Measurements from ENCODE around the gene TMEM163.

The TMEM163 gene

GRCh38 chr2:134443814-134444480, 274.9 kb downstream of the TMEM163 start:
- Histone ChIP-seq H3K4me3 (ENCODE audit: low read depth, low read length) (no peak overlapping the region), H3K9ac (ENCODE audit: low read length) (no peak overlapping the region), H3K9me3 (ENCODE audit: control insufficient read depth, insufficient read depth, low read depth, low read length) (no peaks in the 10 kb centered on the region), H3K4me1 (ENCODE audit: control insufficient read depth, insufficient read depth, low read length) (no peaks in the 10 kb centered on the region; the same call in 1 of the 2 replicates), H3K27ac (ENCODE audit: low read depth, low read length) (no peak overlapping the region), H3K27me3 (ENCODE audit: control insufficient read depth, insufficient read depth, low read length) (no peaks in the 10 kb centered on the region), H3K36me3 (ENCODE audit: control insufficient read depth, insufficient read depth, low read length) (peaks cover 11% of the 10 kb centered on the region)

GRCh38 chr2:134441153-134441863, 277.5 kb downstream of the TMEM163 start:
- H3K4me1 ChIP-seq (ENCODE audit: control insufficient read depth, insufficient read depth, low read length) = no peaks in the 10 kb centered on the region; the same call in 1 of the 2 replicates
- H3K36me3 ChIP-seq (ENCODE audit: control insufficient read depth, insufficient read depth, low read length) = peaks cover 9% of the 10 kb centered on the region; the same call in 1 of the 2 replicates
- H3K9ac ChIP-seq (ENCODE audit: low read length) = no peak overlapping the region
- H3K27ac ChIP-seq (ENCODE audit: low read depth, low read length) = no peak overlapping the region
- no peaks in the 10 kb centered on the region for H3K9me3 ChIP-seq (ENCODE audit: control insufficient read depth, insufficient read depth, low read depth, low read length)
- H3K27me3 ChIP-seq (ENCODE audit: control insufficient read depth, insufficient read depth, low read length) = no peaks in the 10 kb centered on the region
- no peak overlapping the region for H3K4me3 ChIP-seq (ENCODE audit: low read depth, low read length)

- no peaks in the 10 kb centered on the region for H3K9me3 ChIP-seq (ENCODE audit: control insufficient read depth, insufficient read depth, low read depth, low read length)
- H3K27me3 ChIP-seq (ENCODE audit: control insufficient read depth, insufficient read depth, low read length) = no peaks in the 10 kb centered on the region
- H3K9ac ChIP-seq (ENCODE audit: low read length) = no peak overlapping the region
- H3K36me3 ChIP-seq (ENCODE audit: control insufficient read depth, insufficient read depth, low read length) = peaks cover 11% of the 10 kb centered on the region; the same call in 1 of the 2 replicates
- no peaks in the 10 kb centered on the region for H3K4me1 ChIP-seq (ENCODE audit: control insufficient read depth, insufficient read depth, low read length)
- H3K27ac ChIP-seq (ENCODE audit: low read depth, low read length) = no peak overlapping the region
- H3K4me3 ChIP-seq (ENCODE audit: low read depth, low read length) = no peak overlapping the region
These were observed 278.4 kb downstream of the TMEM163 start for GRCh38 chr2:134440336-134440909.

- Histone ChIP-seq H3K4me1 (ENCODE audit: control insufficient read depth, insufficient read depth, low read length) (peaks cover 4% of the 10 kb centered on the region; the same call in 1 of the 2 replicates), H3K9ac (ENCODE audit: low read length) (no peak overlapping the region), H3K27me3 (ENCODE audit: control insufficient read depth, insufficient read depth, low read length) (no peaks in the 10 kb centered on the region), H3K36me3 (ENCODE audit: control insufficient read depth, insufficient read depth, low read length) (peaks cover 11% of the 10 kb centered on the region; the same call in 1 of the 2 replicates), H3K9me3 (ENCODE audit: control insufficient read depth, insufficient read depth, low read depth, low read length) (no peaks in the 10 kb centered on the region), H3K4me3 (ENCODE audit: low read depth, low read length) (no peak overlapping the region), H3K27ac (ENCODE audit: low read depth, low read length) (no peak overlapping the region)
These were observed 280.4 kb downstream of the TMEM163 start for GRCh38 chr2:134438371-134438770.

GRCh38 chr2:134436706-134437105, 282.1 kb downstream of the TMEM163 start:
- Histone ChIP-seq H3K27ac (ENCODE audit: low read depth, low read length) (no peak overlapping the region), H3K9me3 (ENCODE audit: control insufficient read depth, insufficient read depth, low read depth, low read length) (no peaks in the 10 kb centered on the region), H3K36me3 (ENCODE audit: control insufficient read depth, insufficient read depth, low read length) (peaks cover 11% of the 10 kb centered on the region; the same call in 1 of the 2 replicates), H3K4me1 (ENCODE audit: control insufficient read depth, insufficient read depth, low read length) (peaks cover 17% of the 10 kb centered on the region), H3K9ac (ENCODE audit: low read length) (no peak overlapping the region), H3K4me3 (ENCODE audit: low read depth, low read length) (no peak overlapping the region), H3K27me3 (ENCODE audit: control insufficient read depth, insufficient read depth, low read length) (no peaks in the 10 kb centered on the region)

- Histone ChIP-seq H3K4me3 (ENCODE audit: low read depth, low read length) (no peak overlapping the region), H3K9ac (ENCODE audit: low read length) (no peak overlapping the region), H3K27me3 (ENCODE audit: control insufficient read depth, insufficient read depth, low read length) (peaks cover 3% of the 10 kb centered on the region; the same call in 1 of the 2 replicates), H3K9me3 (ENCODE audit: control insufficient read depth, insufficient read depth, low read depth, low read length) (no peaks in the 10 kb centered on the region), H3K27ac (ENCODE audit: low read depth, low read length) (no peak overlapping the region), H3K4me1 (ENCODE audit: control insufficient read depth, insufficient read depth, low read length) (peaks cover 25% of the 10 kb centered on the region), H3K36me3 (ENCODE audit: control insufficient read depth, insufficient read depth, low read length) (peaks cover 7% of the 10 kb centered on the region; the same call in 1 of the 2 replicates)
These were observed 282.9 kb downstream of the TMEM163 start for GRCh38 chr2:134435936-134436335.

- H3K9me3 ChIP-seq (ENCODE audit: control insufficient read depth, insufficient read depth, low read depth, low read length) = no peaks in the 10 kb centered on the region
- H3K9ac ChIP-seq (ENCODE audit: low read length) = no peak overlapping the region
- no peak overlapping the region for H3K27ac ChIP-seq (ENCODE audit: low read depth, low read length)
- H3K4me3 ChIP-seq (ENCODE audit: low read depth, low read length) = no peak overlapping the region
- H3K4me1 ChIP-seq (ENCODE audit: control insufficient read depth, insufficient read depth, low read length) = peaks cover 29% of the 10 kb centered on the region
- H3K27me3 ChIP-seq (ENCODE audit: control insufficient read depth, insufficient read depth, low read length) = peaks cover 8% of the 10 kb centered on the region; the same call in 1 of the 2 replicates
- peaks cover 7% of the 10 kb centered on the region; the same call in 1 of the 2 replicates for H3K36me3 ChIP-seq (ENCODE audit: control insufficient read depth, insufficient read depth, low read length)
These were observed 283.3 kb downstream of the TMEM163 start for GRCh38 chr2:134435505-134435904.

GRCh38 chr2:134433979-134434378, 284.8 kb downstream of the TMEM163 start:
- H3K9me3 ChIP-seq (ENCODE audit: control insufficient read depth, insufficient read depth, low read depth, low read length) = no peaks in the 10 kb centered on the region
- peaks cover 7% of the 10 kb centered on the region; the same call in 1 of the 2 replicates for H3K36me3 ChIP-seq (ENCODE audit: control insufficient read depth, insufficient read depth, low read length)
- no peak overlapping the region for H3K27ac ChIP-seq (ENCODE audit: low read depth, low read length)
- peaks cover 29% of the 10 kb centered on the region for H3K4me1 ChIP-seq (ENCODE audit: control insufficient read depth, insufficient read depth, low read length)
- H3K9ac ChIP-seq (ENCODE audit: low read length) = no peak overlapping the region
- H3K4me3 ChIP-seq (ENCODE audit: low read depth, low read length) = no peak overlapping the region
- peaks cover 15% of the 10 kb centered on the region; the same call in 1 of the 2 replicates for H3K27me3 ChIP-seq (ENCODE audit: control insufficient read depth, insufficient read depth, low read length)

GRCh38 chr2:134433469-134433868, 285.3 kb downstream of the TMEM163 start:
- peaks cover 29% of the 10 kb centered on the region for H3K4me1 ChIP-seq (ENCODE audit: control insufficient read depth, insufficient read depth, low read length)
- no peak overlapping the region for H3K4me3 ChIP-seq (ENCODE audit: low read depth, low read length)
- no peak overlapping the region for H3K27ac ChIP-seq (ENCODE audit: low read depth, low read length)
- no peak overlapping the region for H3K9ac ChIP-seq (ENCODE audit: low read length)
- H3K9me3 ChIP-seq (ENCODE audit: control insufficient read depth, insufficient read depth, low read depth, low read length) = no peaks in the 10 kb centered on the region
- H3K27me3 ChIP-seq (ENCODE audit: control insufficient read depth, insufficient read depth, low read length) = peaks cover 15% of the 10 kb centered on the region; the same call in 1 of the 2 replicates
- peaks cover 6% of the 10 kb centered on the region; the same call in 1 of the 2 replicates for H3K36me3 ChIP-seq (ENCODE audit: control insufficient read depth, insufficient read depth, low read length)

GRCh38 chr2:134432435-134432883, 286.3 kb downstream of the TMEM163 start:
- H3K27me3 ChIP-seq (ENCODE audit: control insufficient read depth, insufficient read depth, low read length) = peaks cover 15% of the 10 kb centered on the region; the same call in 1 of the 2 replicates
- peaks cover 5% of the 10 kb centered on the region; the same call in 1 of the 2 replicates for H3K36me3 ChIP-seq (ENCODE audit: control insufficient read depth, insufficient read depth, low read length)
- H3K27ac ChIP-seq (ENCODE audit: low read depth, low read length) = no peak overlapping the region; the same call in 1 of the 2 replicates
- no peak overlapping the region for H3K9ac ChIP-seq (ENCODE audit: low read length)
- H3K4me1 ChIP-seq (ENCODE audit: control insufficient read depth, insufficient read depth, low read length) = peaks cover 29% of the 10 kb centered on the region
- H3K4me3 ChIP-seq (ENCODE audit: low read depth, low read length) = no peak overlapping the region
- no peaks in the 10 kb centered on the region for H3K9me3 ChIP-seq (ENCODE audit: control insufficient read depth, insufficient read depth, low read depth, low read length)

All from HUES6 (cell line).